GM12878 (cell line): ENCODE data around the gene LRRK1. TPM values are rescaled to one million over a fixed set of nuclear protein-coding genes. Genes with fewer than 3 reads are reported as not detected.

Experiments used
- ATF7 ChIP-seq: fragments of 450-650 bp; IDR thresholded peaks from 2 replicates; pipeline ENCODE4 v1.6.1; 2016; ENCODE audit warnings: low read depth, mild to moderate bottlenecking
- CHD1 ChIP-seq: IDR thresholded peaks from 2 replicates; pipeline ENCODE4 v1.6.1; 2012; ENCODE audit warnings: low read depth, low read length, improper control_type of control experiment
- CHD4 ChIP-seq: fragments of 200-600 bp; sonication (generic); IDR thresholded peaks from 2 replicates; pipeline ENCODE4 v1.6.1; 2016; ENCODE audit warnings: mild to moderate bottlenecking
- DPF2 ChIP-seq: fragments of 450-650 bp; IDR thresholded peaks from 2 replicates; pipeline ENCODE4 v1.6.1; 2017; ENCODE audit warnings: mild to moderate bottlenecking
- JUND ChIP-seq: IDR thresholded peaks from 2 replicates; pipeline ENCODE4 v1.6.1; 2012; ENCODE audit warnings: low read depth, mild to moderate bottlenecking, low read length, improper control_type of control experiment, moderate library complexity
- KLF5 ChIP-seq: fragments of 450-650 bp; IDR thresholded peaks from 2 replicates; pipeline ENCODE4 v1.6.1; 2014; ENCODE audit warnings: mild to moderate bottlenecking; ENCODE audit not compliant: partially characterized antibody
- LARP7 ChIP-seq: fragments of 450-650 bp; IDR thresholded peaks from 2 replicates; pipeline ENCODE4 v1.6.1; 2017; ENCODE audit warnings: mild to moderate bottlenecking
- NR2F1 ChIP-seq: fragments of 450-650 bp; conservative IDR thresholded peaks from 2 replicates; pipeline ENCODE4 v1.6.1; 2017; ENCODE audit warnings: mild to moderate bottlenecking
- RAD51 ChIP-seq: fragments of 450-650 bp; IDR thresholded peaks from 2 replicates; pipeline ENCODE4 v1.6.1; 2016; ENCODE audit warnings: moderate library complexity, mild to moderate bottlenecking, inconsistent platforms
- STAT1 ChIP-seq: fragments of 450-650 bp; conservative IDR thresholded peaks from 2 replicates; pipeline ENCODE4 v1.6.1; 2014; ENCODE audit warnings: antibody characterized with exemption, mild to moderate bottlenecking
- SUPT20H ChIP-seq: IDR thresholded peaks from 2 replicates; pipeline ENCODE4 v1.6.1; 2011; ENCODE audit warnings: low read depth, mild to moderate bottlenecking, low read length, moderate library complexity, borderline replicate concordance; ENCODE audit not compliant: control insufficient read depth
- SUZ12 ChIP-seq: fragments of 200-600 bp; sonication (generic); IDR thresholded peaks from one replicate; pipeline ENCODE4 v1.6.1; 2018; ENCODE audit warnings: antibody characterized with exemption, mild to moderate bottlenecking; ENCODE audit not compliant: unreplicated experiment
- TARDBP ChIP-seq: IDR thresholded peaks from 2 replicates; pipeline ENCODE4 v1.6.1; 2016; ENCODE audit warnings: borderline replicate concordance
- ZNF274 ChIP-seq: IDR thresholded peaks from one replicate; pipeline ENCODE4 v1.8.0; 2011; ENCODE audit not compliant: insufficient read length, insufficient read depth
- polyA plus RNA-seq, 11 experiments: library from polyadenylated mRNA; depleted of rRNA in 4 of 11; unstranded in 6 of 11; stranded (reverse) in 5 of 11; fragments of >200 nt; fragmentation: Nextera tagmentation in 4 of 11; fragmentation: Illumina TruSeq in 1 of 11; extraction: Ambion mirVana in 4 of 11; extraction: Trizol in 1 of 11; gene quantifications; 1 replicate in 1 of 11; 2 replicates in 10 of 11; pipeline versions ENCODE4 v1.2.1 to v1.2.3, GENCODE V29; 2011 to 2016; ENCODE audit warnings: inconsistent platforms in 2 of 11, missing spikeins in 2 of 11, low read depth in 1 of 11
- total RNA-seq, 4 experiments: library from RNA; depleted of rRNA in 3 of 4; stranded (reverse); fragments of >200 nt in 3 of 4; fragmentation: Illumina TruSeq in 1 of 4; extraction: Trizol in 1 of 4; gene quantifications; 2 replicates each; pipeline versions ENCODE4 v1.2.1 to v1.2.3, GENCODE V29; 2013 to 2021
- TF ChIP-seq, protein P1 (sequence below): fragments of 450-650 bp; IDR thresholded peaks from 2 replicates; pipeline ENCODE4 v1.6.1; 2018; ENCODE audit warnings: borderline replicate concordance, mild to moderate bottlenecking; ENCODE audit not compliant: partially characterized antibody
- TF ChIP-seq, protein P2 (sequence below): fragments of 450-650 bp; IDR thresholded peaks from 2 replicates; pipeline ENCODE4 v1.6.1; 2017; ENCODE audit warnings: low read depth, mild to moderate bottlenecking, moderate library complexity
- TF ChIP-seq, protein P3 (sequence below): fragments of 450-650 bp; IDR thresholded peaks from 2 replicates; pipeline ENCODE4 v1.6.1; 2017; ENCODE audit warnings: mild to moderate bottlenecking
- TF ChIP-seq, protein P4 (sequence below): fragments of 450-650 bp; IDR thresholded peaks from 2 replicates; pipeline ENCODE4 v1.6.1; 2014; ENCODE audit warnings: mild to moderate bottlenecking
- TF ChIP-seq, protein P5 (sequence below): IDR thresholded peaks from 2 replicates; pipeline ENCODE4 v1.6.1; 2011; ENCODE audit warnings: low read depth, mild to moderate bottlenecking, low read length, moderate library complexity, borderline replicate concordance; ENCODE audit errors: extremely low read depth
- TF ChIP-seq, protein P6 (sequence below): fragments of 450-650 bp; IDR thresholded peaks from 2 replicates; pipeline ENCODE4 v1.6.1; 2017; ENCODE audit warnings: mild to moderate bottlenecking, moderate library complexity

Gene LRRK1
- total and polyA plus RNA-seq, 10 of the 15 experiments (the other 5 are each of a cell fraction or from before 2014, with no cell fraction given): 2.2 to 58.3 (median 17.9) TPM

DNA sequence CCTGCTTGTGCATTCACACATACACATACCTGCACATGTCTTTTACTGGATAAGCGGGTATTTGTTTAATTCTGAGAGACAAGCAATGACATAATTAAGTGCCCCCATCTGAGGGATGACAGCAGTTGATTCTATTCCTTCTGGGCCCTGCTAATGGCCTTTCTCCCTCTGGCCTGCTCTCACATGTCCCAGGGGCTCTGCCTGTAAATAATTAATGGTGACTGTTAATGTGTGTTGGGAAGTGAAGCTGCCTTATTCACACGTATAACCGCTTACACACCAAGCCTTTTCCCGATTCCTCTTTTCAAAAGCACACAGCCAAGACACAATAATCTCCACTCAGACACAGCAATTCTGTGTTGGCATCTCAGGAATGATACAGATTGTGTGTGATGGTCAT is 47.8 kb downstream of the LRRK1 start (continued):
- TF ChIP-seq, protein P1, sequence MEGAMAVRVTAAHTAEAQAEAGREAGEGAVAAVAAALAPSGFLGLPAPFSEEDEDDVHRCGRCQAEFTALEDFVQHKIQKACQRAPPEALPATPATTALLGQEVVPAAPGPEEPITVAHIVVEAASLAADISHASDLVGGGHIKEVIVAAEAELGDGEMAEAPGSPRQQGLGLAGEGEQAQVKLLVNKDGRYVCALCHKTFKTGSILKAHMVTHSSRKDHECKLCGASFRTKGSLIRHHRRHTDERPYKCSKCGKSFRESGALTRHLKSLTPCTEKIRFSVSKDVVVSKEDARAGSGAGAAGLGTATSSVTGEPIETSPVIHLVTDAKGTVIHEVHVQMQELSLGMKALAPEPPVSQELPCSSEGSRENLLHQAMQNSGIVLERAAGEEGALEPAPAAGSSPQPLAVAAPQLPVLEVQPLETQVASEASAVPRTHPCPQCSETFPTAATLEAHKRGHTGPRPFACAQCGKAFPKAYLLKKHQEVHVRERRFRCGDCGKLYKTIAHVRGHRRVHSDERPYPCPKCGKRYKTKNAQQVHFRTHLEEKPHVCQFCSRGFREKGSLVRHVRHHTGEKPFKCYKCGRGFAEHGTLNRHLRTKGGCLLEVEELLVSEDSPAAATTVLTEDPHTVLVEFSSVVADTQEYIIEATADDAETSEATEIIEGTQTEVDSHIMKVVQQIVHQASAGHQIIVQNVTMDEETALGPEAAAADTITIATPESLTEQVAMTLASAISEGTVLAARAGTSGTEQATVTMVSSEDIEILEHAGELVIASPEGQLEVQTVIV: no peak
- TF ChIP-seq STAT1: no peak
- TF ChIP-seq ZNF274: no peak
- TF ChIP-seq JUND: no peak
- TF ChIP-seq, protein P2, sequence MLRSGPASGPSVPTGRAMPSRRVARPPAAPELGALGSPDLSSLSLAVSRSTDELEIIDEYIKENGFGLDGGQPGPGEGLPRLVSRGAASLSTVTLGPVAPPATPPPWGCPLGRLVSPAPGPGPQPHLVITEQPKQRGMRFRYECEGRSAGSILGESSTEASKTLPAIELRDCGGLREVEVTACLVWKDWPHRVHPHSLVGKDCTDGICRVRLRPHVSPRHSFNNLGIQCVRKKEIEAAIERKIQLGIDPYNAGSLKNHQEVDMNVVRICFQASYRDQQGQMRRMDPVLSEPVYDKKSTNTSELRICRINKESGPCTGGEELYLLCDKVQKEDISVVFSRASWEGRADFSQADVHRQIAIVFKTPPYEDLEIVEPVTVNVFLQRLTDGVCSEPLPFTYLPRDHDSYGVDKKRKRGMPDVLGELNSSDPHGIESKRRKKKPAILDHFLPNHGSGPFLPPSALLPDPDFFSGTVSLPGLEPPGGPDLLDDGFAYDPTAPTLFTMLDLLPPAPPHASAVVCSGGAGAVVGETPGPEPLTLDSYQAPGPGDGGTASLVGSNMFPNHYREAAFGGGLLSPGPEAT: peak; percentile 83; the same call in 1 of the 2 replicates
- TF ChIP-seq, protein P3, sequence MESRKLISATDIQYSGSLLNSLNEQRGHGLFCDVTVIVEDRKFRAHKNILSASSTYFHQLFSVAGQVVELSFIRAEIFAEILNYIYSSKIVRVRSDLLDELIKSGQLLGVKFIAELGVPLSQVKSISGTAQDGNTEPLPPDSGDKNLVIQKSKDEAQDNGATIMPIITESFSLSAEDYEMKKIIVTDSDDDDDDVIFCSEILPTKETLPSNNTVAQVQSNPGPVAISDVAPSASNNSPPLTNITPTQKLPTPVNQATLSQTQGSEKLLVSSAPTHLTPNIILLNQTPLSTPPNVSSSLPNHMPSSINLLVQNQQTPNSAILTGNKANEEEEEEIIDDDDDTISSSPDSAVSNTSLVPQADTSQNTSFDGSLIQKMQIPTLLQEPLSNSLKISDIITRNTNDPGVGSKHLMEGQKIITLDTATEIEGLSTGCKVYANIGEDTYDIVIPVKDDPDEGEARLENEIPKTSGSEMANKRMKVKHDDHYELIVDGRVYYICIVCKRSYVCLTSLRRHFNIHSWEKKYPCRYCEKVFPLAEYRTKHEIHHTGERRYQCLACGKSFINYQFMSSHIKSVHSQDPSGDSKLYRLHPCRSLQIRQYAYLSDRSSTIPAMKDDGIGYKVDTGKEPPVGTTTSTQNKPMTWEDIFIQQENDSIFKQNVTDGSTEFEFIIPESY: no peak
- no peak for TF ChIP-seq CHD4
- TF ChIP-seq NR2F1: 0 out of 2 replicates have a peak, but pooled peaks have one; percentile 27
- TF ChIP-seq, protein P4, sequence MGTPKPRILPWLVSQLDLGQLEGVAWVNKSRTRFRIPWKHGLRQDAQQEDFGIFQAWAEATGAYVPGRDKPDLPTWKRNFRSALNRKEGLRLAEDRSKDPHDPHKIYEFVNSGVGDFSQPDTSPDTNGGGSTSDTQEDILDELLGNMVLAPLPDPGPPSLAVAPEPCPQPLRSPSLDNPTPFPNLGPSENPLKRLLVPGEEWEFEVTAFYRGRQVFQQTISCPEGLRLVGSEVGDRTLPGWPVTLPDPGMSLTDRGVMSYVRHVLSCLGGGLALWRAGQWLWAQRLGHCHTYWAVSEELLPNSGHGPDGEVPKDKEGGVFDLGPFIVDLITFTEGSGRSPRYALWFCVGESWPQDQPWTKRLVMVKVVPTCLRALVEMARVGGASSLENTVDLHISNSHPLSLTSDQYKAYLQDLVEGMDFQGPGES: no peak
- TF ChIP-seq, protein P5, sequence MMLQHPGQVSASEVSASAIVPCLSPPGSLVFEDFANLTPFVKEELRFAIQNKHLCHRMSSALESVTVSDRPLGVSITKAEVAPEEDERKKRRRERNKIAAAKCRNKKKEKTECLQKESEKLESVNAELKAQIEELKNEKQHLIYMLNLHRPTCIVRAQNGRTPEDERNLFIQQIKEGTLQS: no peak
- TF ChIP-seq, protein P6, sequence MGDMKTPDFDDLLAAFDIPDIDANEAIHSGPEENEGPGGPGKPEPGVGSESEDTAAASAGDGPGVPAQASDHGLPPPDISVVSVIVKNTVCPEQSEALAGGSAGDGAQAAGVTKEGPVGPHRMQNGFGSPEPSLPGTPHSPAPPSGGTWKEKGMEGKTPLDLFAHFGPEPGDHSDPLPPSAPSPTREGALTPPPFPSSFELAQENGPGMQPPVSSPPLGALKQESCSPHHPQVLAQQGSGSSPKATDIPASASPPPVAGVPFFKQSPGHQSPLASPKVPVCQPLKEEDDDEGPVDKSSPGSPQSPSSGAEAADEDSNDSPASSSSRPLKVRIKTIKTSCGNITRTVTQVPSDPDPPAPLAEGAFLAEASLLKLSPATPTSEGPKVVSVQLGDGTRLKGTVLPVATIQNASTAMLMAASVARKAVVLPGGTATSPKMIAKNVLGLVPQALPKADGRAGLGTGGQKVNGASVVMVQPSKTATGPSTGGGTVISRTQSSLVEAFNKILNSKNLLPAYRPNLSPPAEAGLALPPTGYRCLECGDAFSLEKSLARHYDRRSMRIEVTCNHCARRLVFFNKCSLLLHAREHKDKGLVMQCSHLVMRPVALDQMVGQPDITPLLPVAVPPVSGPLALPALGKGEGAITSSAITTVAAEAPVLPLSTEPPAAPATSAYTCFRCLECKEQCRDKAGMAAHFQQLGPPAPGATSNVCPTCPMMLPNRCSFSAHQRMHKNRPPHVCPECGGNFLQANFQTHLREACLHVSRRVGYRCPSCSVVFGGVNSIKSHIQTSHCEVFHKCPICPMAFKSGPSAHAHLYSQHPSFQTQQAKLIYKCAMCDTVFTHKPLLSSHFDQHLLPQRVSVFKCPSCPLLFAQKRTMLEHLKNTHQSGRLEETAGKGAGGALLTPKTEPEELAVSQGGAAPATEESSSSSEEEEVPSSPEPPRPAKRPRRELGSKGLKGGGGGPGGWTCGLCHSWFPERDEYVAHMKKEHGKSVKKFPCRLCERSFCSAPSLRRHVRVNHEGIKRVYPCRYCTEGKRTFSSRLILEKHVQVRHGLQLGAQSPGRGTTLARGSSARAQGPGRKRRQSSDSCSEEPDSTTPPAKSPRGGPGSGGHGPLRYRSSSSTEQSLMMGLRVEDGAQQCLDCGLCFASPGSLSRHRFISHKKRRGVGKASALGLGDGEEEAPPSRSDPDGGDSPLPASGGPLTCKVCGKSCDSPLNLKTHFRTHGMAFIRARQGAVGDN: peak; percentile 68
- no peak for TF ChIP-seq KLF5
- TF ChIP-seq RAD51: peak; percentile 35; the same call in 1 of the 2 replicates
- peak; percentile 87 for TF ChIP-seq ATF7
- peak; percentile 97 for TF ChIP-seq DPF2
- TF ChIP-seq SUZ12: no peak
- TF ChIP-seq TARDBP: no peak
- no peak for TF ChIP-seq LARP7
- no peak for TF ChIP-seq SUPT20H
- no peak for TF ChIP-seq CHD1
